PC-9 (cell line): ENCODE data around the gene SPP2. TPM values are rescaled to one million over a fixed set of nuclear protein-coding genes. Genes with fewer than 3 reads are reported as not detected.

Source experiments
- BruUV-seq: library from RNA; stranded (reverse); fragments of 400-500 nt; replicated peaks from 2 replicates; lab custom pipeline; 2021; lab: Mats Ljungman, UMichigan
- CTCF ChIA-PET: fragments of 300-600 bp; sonication (Branson Sonifier 250); formaldehyde crosslinking; loops from one replicate; lab custom pipeline; 2022; ENCODE audit warnings: antibody characterized with exemption; lab: Charles Lee
- POLR2A ChIA-PET: fragments of 300-600 bp; sonication (Branson Sonifier 250); formaldehyde crosslinking; loops from one replicate; lab custom pipeline; 2022; ENCODE audit warnings: antibody characterized with exemption; ENCODE audit not compliant: unreplicated experiment; lab: Charles Lee
- DNase-seq, 2 experiments: peaks; one replicate each; pipeline versions ENCODE4 v3.0.0 to v3.0.0-alpha.2; 2015 to 2022; ENCODE audit warnings: mixed read lengths in 1 of 2
- H2AFZ ChIP-seq: fragments of 200-600 bp; sonication (generic); 2 replicates; pipeline ENCODE4 v1.8.1; 2017; ENCODE audit warnings: antibody characterized with exemption
- H3F3A ChIP-seq: fragments of 200-600 bp; sonication (generic); 2 replicates; pipeline ENCODE4 v1.8.1; 2017; ENCODE audit warnings: antibody characterized with exemption, mild to moderate bottlenecking, low read depth; ENCODE audit not compliant: insufficient read depth
- H3K27ac ChIP-seq: fragments of 200-600 bp; sonication (generic); 2 replicates; pipeline ENCODE4 v1.6.1; 2016; ENCODE audit warnings: mixed run types
- H3K27me3 ChIP-seq: fragments of 200-600 bp; sonication (generic); 2 replicates; pipeline ENCODE4 v1.6.1; 2016; ENCODE audit warnings: low read depth, mixed run types; ENCODE audit not compliant: insufficient read depth
- H3K36me3 ChIP-seq: fragments of 200-600 bp; sonication (generic); 2 replicates; pipeline ENCODE4 v1.6.1; 2016; ENCODE audit warnings: low read depth, mixed run types
- H3K4me1 ChIP-seq: fragments of 200-600 bp; sonication (generic); replicated peaks from 2 replicates; pipeline ENCODE4 v1.6.1; 2016; ENCODE audit warnings: mixed run types; ENCODE audit not compliant: insufficient read depth
- H3K4me2 ChIP-seq: fragments of 200-600 bp; sonication (generic); 2 replicates; pipeline ENCODE4 v1.6.1; 2017; ENCODE audit warnings: mixed run types
- H3K4me3 ChIP-seq: fragments of 200-600 bp; sonication (generic); 2 replicates; pipeline ENCODE4 v1.6.1; 2016; ENCODE audit warnings: mixed run types
- H3K79me2 ChIP-seq: fragments of 200-600 bp; sonication (generic); 2 replicates; pipeline ENCODE4 v1.6.1; 2017; ENCODE audit warnings: low read depth, mixed run types
- H3K9me2 ChIP-seq: fragments of 200-600 bp; sonication (generic); 2 replicates; pipeline ENCODE4 v1.8.1; 2017; ENCODE audit warnings: mild to moderate bottlenecking; ENCODE audit not compliant: insufficient read depth
- H3K9me3 ChIP-seq: fragments of 200-600 bp; sonication (generic); 2 replicates; pipeline ENCODE4 v1.8.1; 2016; ENCODE audit warnings: low read depth; ENCODE audit not compliant: insufficient read depth
- H4K20me1 ChIP-seq: fragments of 200-600 bp; sonication (generic); 2 replicates; pipeline ENCODE4 v1.8.1; 2017; ENCODE audit not compliant: insufficient read depth
- EZH2 ChIP-seq: fragments of 200-600 bp; sonication (generic); IDR thresholded peaks from 2 replicates; pipeline ENCODE4 v1.8.0; 2017; ENCODE audit warnings: antibody characterized with exemption, low read depth
- intact Hi-C: fragments of 100-400 bp; cut with micrococcal nuclease; formaldehyde crosslinking; loops from one replicate; pipeline ENCODE4 v1.10.0; 2022; ENCODE audit not compliant: unreplicated experiment
- total RNA-seq: library from RNA; stranded (reverse); gene quantifications from 2 replicates; pipeline ENCODE4 v1.2.3, GENCODE V29; 2021
- TF ChIP-seq, protein P1 (sequence below): fragments of 200-600 bp; sonication (generic); conservative IDR thresholded peaks from 2 replicates; pipeline ENCODE4 v1.6.1; 2017; ENCODE audit warnings: mixed run types, antibody characterized with exemption, mild to moderate bottlenecking, moderate library complexity

Gene SPP2
- total RNA-seq, 1 experiment from 2014 or later, result not detected

GRCh38 chr2:234038076-234038802 is 12.3 kb upstream of the SPP2 start:
- no TSS peak for BruUV-seq
- Histone ChIP-seq H4K20me1 (no peaks in the 10 kb centered on the region), H3K4me3 (no peak overlapping the region), H3K9me2 (no peaks in the 10 kb centered on the region), H3K4me1 (no peaks in the 10 kb centered on the region), H3K36me3 (no peaks in the 10 kb centered on the region), H3F3A (no peaks in the 10 kb centered on the region), H3K79me2 (no peaks in the 10 kb centered on the region), H2AFZ (no peak overlapping the region; the same call in 1 of the 2 replicates), H3K27me3 (no peaks in the 10 kb centered on the region), H3K27ac (no peak overlapping the region), H3K4me2 (no peak overlapping the region), H3K9me3 (peaks cover 10% of the 10 kb centered on the region; the same call in 1 of the 2 replicates)
- no peak for TF ChIP-seq EZH2
- TF ChIP-seq, protein P1, sequence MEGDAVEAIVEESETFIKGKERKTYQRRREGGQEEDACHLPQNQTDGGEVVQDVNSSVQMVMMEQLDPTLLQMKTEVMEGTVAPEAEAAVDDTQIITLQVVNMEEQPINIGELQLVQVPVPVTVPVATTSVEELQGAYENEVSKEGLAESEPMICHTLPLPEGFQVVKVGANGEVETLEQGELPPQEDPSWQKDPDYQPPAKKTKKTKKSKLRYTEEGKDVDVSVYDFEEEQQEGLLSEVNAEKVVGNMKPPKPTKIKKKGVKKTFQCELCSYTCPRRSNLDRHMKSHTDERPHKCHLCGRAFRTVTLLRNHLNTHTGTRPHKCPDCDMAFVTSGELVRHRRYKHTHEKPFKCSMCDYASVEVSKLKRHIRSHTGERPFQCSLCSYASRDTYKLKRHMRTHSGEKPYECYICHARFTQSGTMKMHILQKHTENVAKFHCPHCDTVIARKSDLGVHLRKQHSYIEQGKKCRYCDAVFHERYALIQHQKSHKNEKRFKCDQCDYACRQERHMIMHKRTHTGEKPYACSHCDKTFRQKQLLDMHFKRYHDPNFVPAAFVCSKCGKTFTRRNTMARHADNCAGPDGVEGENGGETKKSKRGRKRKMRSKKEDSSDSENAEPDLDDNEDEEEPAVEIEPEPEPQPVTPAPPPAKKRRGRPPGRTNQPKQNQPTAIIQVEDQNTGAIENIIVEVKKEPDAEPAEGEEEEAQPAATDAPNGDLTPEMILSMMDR, result no peak
- POLR2A ChIA-PET, result no interaction called here
- CTCF ChIA-PET, result no interaction called here
- DNase-seq, result no peak
- intact Hi-C loops, result no loop called here

DNA sequence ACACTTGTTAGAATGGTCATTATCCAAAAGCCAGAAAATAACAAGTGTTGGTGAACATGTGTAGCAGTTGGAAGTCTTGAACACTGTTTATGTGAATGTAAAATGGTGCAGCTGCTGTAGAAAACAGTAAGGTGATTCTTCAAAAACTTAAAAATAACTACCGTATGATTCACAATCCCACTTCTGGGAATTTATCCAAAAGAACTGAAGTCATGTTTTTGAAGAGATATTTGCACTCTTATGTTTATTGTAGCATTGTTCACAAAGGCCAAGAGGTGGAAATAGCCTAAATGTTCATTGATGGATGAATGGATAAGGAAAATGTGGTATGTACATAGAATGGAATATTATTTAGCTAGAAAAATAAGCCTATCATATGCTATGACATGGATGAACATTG is 6.3 kb upstream of the SPP2 start:
- no peaks in the 10 kb centered on the region for H3K27me3 ChIP-seq
- peaks cover 5% of the 10 kb centered on the region for H3F3A ChIP-seq
- TF ChIP-seq, protein P1, result no peak
- no peak for TF ChIP-seq EZH2
- H3K4me3 ChIP-seq, result no peak overlapping the region
- ChIA-PET POLR2A (no interaction called here), CTCF (no interaction called here)
- no peak overlapping the region for H3K4me2 ChIP-seq
- H3K9me2 ChIP-seq, result no peaks in the 10 kb centered on the region
- no peak overlapping the region for H3K27ac ChIP-seq
- no peak for DNase-seq
- H2AFZ ChIP-seq, result no peak overlapping the region
- no peaks in the 10 kb centered on the region for H3K9me3 ChIP-seq
- intact Hi-C loops, result no loop called here
- H3K36me3 ChIP-seq, result no peaks in the 10 kb centered on the region
- no peaks in the 10 kb centered on the region for H3K79me2 ChIP-seq
- H3K4me1 ChIP-seq, result no peaks in the 10 kb centered on the region
- BruUV-seq, result no TSS peak
- H4K20me1 ChIP-seq, result no peaks in the 10 kb centered on the region

GRCh38 chr2:234046521-234046920 is 4.0 kb upstream of the SPP2 start:
- Histone ChIP-seq H3K79me2 (no peaks in the 10 kb centered on the region), H3K9me3 (no peaks in the 10 kb centered on the region), H3K4me2 (no peak overlapping the region), H3K9me2 (no peaks in the 10 kb centered on the region), H3K27ac (no peak overlapping the region), H3K27me3 (no peaks in the 10 kb centered on the region), H3F3A (peaks cover 5% of the 10 kb centered on the region), H3K4me3 (no peak overlapping the region), H4K20me1 (no peaks in the 10 kb centered on the region), H3K36me3 (no peaks in the 10 kb centered on the region), H3K4me1 (no peaks in the 10 kb centered on the region), H2AFZ (no peak overlapping the region)
- TF ChIP-seq, protein P1, result no peak
- no peak for TF ChIP-seq EZH2
- DNase-seq, result no peak
- BruUV-seq, result no TSS peak
- CTCF ChIA-PET, result no interaction called here
- POLR2A ChIA-PET, result interaction anchor here (0.5 kb wide), 1 partner anchor 1082 kb away, joined by 3 read pairs; no protein-coding TSS in a partner anchor
- intact Hi-C loops, result no loop called here
